Measurements from ENCODE around the gene PCBP1. TPM values are rescaled to one million over a fixed set of nuclear protein-coding genes. Genes with fewer than 3 reads are reported as not detected.
"Not testable (repeated sequence)": the region's sequence is repeated elsewhere in the genome, so short reads cannot be mapped to it uniquely, and the experiment has no call there.

The PCBP1 gene
- total and polyA plus RNA-seq, 7 donors = 423 to 746 (median 530) TPM

DNA sequence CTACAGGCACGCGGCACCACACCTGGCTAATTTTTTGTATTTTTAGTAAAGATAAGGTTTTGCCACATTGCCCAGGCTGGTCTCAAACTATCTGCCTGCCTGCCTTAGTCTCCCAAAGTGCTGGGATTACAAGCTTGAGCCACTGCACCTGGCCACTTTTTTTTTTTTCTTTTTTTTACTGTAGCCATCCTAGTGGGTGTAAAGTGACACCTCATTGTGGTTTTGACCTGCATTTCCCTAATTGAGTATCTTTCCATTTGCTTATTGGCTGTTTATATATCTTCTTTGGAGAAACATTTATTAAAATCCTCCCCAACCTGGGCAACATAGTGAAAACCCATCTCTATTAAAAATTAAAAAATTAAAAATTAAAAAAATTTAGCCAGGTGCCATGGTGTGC, 12.0 kb downstream of the PCBP1 start:
- 95 to 98% (median 95%) methylated on average over 2 of the region's 2 CpGs for WGBS, 3 donors
- Histone ChIP-seq H3K27me3 (ENCODE audit: insufficient read depth in 3 of 3, low read length in 2 of 3) (no peaks in the 10 kb centered on the region), H3K9me3 (no peaks in the 10 kb centered on the region), H3K27ac (no peak overlapping the region), H3K36me3 (ENCODE audit: insufficient read depth in 1 of 2, low read depth in 1 of 2) (no peaks in the 10 kb centered on the region), H3K4me1 (peaks cover 14% of the 10 kb centered on the region), H3K4me3 (no peak overlapping the region)
- ATAC-seq (no peak), DNase-seq (no peak)
- intact Hi-C loops (cut with DNase I) = no loop called here
- TF ChIP-seq, protein P1, sequence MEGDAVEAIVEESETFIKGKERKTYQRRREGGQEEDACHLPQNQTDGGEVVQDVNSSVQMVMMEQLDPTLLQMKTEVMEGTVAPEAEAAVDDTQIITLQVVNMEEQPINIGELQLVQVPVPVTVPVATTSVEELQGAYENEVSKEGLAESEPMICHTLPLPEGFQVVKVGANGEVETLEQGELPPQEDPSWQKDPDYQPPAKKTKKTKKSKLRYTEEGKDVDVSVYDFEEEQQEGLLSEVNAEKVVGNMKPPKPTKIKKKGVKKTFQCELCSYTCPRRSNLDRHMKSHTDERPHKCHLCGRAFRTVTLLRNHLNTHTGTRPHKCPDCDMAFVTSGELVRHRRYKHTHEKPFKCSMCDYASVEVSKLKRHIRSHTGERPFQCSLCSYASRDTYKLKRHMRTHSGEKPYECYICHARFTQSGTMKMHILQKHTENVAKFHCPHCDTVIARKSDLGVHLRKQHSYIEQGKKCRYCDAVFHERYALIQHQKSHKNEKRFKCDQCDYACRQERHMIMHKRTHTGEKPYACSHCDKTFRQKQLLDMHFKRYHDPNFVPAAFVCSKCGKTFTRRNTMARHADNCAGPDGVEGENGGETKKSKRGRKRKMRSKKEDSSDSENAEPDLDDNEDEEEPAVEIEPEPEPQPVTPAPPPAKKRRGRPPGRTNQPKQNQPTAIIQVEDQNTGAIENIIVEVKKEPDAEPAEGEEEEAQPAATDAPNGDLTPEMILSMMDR (IDR thresholded peaks at IDR 0.05) = no peak

DNA sequence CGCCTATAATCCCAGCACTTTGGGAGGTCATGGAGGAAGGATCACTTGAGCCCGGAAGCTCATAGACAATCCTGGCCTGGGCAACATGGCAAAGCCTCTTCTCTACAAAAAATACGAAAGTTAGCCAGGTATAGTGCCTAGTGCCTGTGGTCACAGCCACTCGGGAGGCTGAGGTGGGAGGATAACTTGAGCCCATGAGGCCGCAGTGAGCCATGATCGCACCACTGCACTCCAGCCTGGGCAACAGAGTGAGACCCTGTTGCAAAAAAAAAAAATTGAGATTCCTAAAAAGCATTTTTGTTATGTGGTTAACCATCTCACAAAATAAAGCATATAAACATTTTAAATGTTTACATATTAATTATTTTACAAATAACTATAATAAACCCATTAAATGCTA, 13.9 kb downstream of the PCBP1 start:
- TF ChIP-seq, protein P1 (IDR thresholded peaks at IDR 0.05) = no peak
- DNase-seq = no peak
- no peaks in the 10 kb centered on the region for H3K36me3 ChIP-seq (ENCODE audit: insufficient read depth in 1 of 2, low read depth in 1 of 2)
- intact Hi-C loops (cut with DNase I) = no loop called here
- 96 to 98% (median 97%) methylated on average over 6 of the region's 6 CpGs for WGBS, 3 donors
- H3K4me1 ChIP-seq = peaks cover 20% of the 10 kb centered on the region
- H3K27me3 ChIP-seq (ENCODE audit: insufficient read depth in 3 of 3, low read length in 2 of 3) = no peaks in the 10 kb centered on the region
- H3K9me3 ChIP-seq = no peaks in the 10 kb centered on the region
- H3K4me3 ChIP-seq = no peak overlapping the region
- H3K27ac ChIP-seq = no peak overlapping the region
- no peak for ATAC-seq

DNA sequence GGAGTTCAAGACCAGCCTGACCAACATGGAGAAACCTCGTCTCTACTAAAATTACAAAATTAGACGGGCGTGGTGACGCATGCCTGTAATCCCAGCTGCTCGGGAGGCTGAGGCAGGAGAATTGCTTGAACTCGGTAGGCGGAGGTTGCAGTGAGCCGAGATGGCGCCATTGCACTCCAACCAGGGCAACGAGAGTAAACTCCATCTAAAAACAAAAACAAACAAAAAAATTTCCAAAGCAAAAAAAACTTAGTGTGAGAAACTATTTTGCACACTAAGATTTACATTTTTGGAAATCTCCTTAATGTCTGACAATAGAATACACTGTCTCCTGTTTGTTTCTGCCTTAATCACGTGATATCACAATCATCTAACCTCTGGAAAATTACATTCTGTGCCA, 14.4 kb downstream of the PCBP1 start:
- peaks cover 20% of the 10 kb centered on the region for H3K4me1 ChIP-seq
- intact Hi-C loops (cut with DNase I); H3K4me3 ChIP-seq; H3K27me3 ChIP-seq (ENCODE audit: insufficient read depth in 3 of 3, low read length in 2 of 3); DNase-seq; H3K9me3 ChIP-seq; H3K27ac ChIP-seq; ATAC-seq; H3K36me3 ChIP-seq (ENCODE audit: insufficient read depth in 1 of 2, low read depth in 1 of 2): not testable (repeated sequence)
- WGBS, 3 donors = 89 to 92% (median 92%) methylated on average over 11 of the region's 11 CpGs

DNA sequence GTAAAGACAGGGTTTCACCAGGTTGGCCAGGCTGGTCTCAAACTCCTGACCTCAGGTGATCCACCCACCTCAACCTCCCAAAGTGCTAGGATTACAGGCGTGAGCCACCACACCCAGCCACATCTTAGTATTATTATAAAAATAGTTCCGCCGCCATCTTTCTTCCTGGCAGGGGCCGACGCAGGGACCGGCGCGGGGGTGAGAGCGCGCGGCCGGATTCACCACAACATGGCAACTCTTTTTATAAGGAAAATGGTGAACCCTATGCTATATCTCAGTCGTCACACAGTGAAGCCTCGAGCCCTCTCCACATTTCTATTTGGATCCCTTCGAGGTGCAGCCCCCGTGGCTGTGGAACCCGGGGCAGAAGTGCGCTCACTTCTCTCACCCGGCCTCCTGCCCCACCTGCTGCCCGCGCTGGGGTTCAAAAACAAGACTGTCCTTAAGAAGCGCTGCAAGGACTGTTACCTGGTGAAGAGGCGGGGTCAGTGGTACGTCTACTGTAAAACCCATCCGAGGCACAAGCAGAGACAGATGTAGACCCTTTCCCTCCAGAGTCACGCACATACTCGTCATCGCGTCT, 15.1 kb downstream of the PCBP1 start:
- H3K27me3 ChIP-seq (ENCODE audit: insufficient read depth in 3 of 3, low read length in 2 of 3); ATAC-seq; H3K9me3 ChIP-seq; H3K4me3 ChIP-seq; H3K27ac ChIP-seq; H3K36me3 ChIP-seq (ENCODE audit: insufficient read depth in 1 of 2, low read depth in 1 of 2); DNase-seq; intact Hi-C loops (cut with DNase I): not testable (repeated sequence)
- WGBS, 3 donors = 94 to 96% (median 94%) methylated on average over 29 of the region's 29 CpGs
- peaks cover 20% of the 10 kb centered on the region for H3K4me1 ChIP-seq

DNA sequence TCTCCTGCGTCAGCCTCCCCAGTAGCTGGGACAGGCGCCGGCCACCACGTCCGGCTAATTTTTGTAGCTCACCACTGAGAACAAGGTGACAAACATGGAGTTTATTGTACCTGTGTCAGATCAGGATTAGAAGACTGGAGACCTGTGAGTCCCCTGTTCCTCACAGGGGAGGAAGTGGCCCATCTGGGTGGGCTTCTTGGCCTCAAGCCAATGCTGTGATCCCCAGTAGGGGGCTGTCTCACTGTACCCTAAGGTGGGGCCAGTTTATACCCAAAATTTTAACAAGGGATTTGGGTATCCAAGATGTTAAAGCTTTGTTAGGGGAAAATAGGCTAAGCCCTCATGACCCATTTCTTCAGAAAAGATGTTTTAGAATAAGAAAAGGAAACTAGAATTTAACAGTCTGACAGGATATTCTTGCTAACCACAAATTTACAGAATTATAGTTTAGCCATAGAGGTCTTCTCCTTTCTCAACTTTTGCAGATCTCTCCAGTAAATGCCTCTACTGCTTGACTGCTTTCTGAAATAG, 16.3 kb downstream of the PCBP1 start:
- peak overlapping the region; percentile 55 for H3K4me3 ChIP-seq
- no peaks in the 10 kb centered on the region for H3K27me3 ChIP-seq (ENCODE audit: insufficient read depth in 3 of 3, low read length in 2 of 3)
- no peaks in the 10 kb centered on the region for H3K9me3 ChIP-seq
- intact Hi-C loops (cut with DNase I) = no loop called here
- DNase-seq (no peak), ATAC-seq (no peak)
- H3K4me1 ChIP-seq = peaks cover 25% of the 10 kb centered on the region
- 86 to 95% (median 90%) methylated on average over 5 of the region's 5 CpGs for WGBS, 3 donors
- H3K27ac ChIP-seq = no peak overlapping the region
- H3K36me3 ChIP-seq (ENCODE audit: insufficient read depth in 1 of 2, low read depth in 1 of 2) = no peaks in the 10 kb centered on the region
- TF ChIP-seq, protein P1 (IDR thresholded peaks at IDR 0.05) = no peak

Data from psoas muscle (tissue), 8 donors.